Left kidney (tissue), 2 donors: ENCODE measurements around the gene ASAP2. TPM values are rescaled to one million over a fixed set of nuclear protein-coding genes. Genes with fewer than 3 reads are reported as not detected.

Experiments used
- DNase-seq: peaks from one replicate; pipeline ENCODE4 v3.0.0-alpha.2; 2013
- polyA plus RNA-seq: library from polyadenylated mRNA; unstranded; fragments of 120-200 nt; gene quantifications from one replicate; pipeline ENCODE4 v1.2.1, GENCODE V29; 2013; ENCODE audit not compliant: insufficient read length

Gene ASAP2
- polyA plus RNA-seq, 1 donor, result 66.1 TPM

DNA sequence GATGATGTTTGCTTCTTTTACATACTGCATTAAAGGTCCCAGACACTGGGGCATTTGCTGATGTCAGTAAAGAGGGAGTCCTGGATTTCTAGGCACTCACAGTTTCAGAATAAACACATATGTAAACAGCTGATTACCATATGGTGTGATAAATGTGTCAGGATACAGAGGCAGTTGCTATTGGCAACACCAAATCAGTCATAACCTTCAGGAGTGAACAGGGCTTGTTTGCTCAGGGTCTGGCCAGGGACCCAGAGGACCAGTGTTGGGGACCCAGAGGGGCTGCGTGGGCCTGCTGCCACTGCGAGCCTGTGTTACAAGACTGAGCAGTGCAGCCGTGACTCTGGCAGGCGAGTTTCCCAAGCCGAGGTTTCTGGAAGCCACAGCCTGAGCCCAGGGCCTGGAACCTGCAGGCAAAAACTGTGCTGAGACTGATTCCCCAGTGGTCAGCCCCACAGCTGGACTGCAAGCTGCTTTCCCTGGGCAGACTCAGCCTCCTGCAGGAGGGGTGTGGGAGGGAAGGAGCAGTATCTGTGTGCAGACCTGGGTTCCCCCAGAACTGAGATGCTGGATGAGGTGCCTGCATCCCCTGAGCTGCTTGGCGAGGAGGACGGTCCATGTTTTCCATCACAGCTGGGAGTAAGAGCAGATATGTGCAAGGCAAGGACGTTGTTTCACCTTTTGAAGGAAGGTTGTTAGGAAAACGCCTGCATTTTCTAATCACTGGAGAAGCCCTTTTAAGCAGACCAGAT, 23.6 kb downstream of the ASAP2 start:
- DNase-seq, result no peak

DNA sequence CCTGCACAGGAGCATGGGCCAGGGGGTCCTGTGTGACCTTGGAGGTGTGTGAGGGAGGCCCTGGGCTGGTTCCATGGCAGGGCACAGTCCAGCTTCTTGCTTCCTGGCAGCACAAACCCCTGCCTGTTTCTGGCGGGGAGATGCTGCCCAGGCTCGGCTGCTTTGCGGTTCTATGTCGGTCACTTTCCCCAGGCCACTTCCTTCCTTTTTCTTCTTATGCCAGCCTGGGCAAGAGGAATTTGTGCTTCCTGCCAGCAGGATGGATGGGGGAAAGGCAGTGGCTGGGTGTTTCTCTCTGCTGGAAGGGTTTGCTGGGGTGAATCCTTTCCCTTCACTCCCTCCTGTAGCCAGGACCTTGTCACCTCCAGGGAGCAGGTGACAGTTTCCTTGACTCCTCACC, 24.3 kb downstream of the ASAP2 start:
- DNase-seq, result no peak

DNA sequence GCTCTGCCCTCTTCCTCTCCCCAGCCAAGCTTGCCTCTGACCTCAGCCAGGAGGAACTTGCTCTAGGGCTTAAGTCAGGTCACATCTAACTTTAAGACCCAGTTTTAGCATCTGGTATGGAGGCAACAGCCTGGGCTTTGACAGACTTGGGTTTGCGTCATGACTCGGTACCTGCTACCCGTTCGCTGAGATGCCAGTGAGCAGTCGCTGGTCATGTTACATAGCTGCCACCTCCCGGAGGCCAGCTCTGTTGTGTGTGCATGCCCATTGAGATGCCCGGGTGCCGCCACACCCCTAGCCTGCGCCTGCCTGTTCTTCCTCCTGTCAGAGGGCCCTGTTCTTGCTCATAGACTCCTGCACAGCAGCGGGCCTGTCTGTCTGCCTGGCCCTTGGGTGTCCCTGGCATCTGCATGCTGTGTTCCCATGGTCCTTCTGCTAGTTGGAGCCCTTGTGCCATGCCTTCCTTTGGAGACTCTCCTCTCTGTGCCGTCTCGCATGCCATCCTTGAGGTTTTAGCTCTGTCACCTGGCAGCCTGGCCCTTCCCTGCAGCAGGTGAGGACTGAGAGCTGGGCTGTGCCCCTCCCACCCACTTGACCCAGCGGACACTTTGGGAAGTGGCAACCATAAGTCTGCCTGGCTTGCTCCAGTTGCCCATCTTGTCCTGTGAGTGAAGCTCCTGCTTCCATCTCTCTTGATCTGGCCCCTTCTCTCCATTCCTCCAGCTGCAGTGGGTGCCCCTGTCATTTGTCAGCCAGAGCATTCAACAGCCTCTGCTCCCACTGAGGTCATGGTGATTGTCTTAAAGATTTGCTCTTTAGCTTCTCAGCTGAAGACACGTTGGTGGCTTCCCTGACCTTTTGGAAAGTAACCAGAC, 24.9 kb downstream of the ASAP2 start:
- DNase-seq, result no peak

DNA sequence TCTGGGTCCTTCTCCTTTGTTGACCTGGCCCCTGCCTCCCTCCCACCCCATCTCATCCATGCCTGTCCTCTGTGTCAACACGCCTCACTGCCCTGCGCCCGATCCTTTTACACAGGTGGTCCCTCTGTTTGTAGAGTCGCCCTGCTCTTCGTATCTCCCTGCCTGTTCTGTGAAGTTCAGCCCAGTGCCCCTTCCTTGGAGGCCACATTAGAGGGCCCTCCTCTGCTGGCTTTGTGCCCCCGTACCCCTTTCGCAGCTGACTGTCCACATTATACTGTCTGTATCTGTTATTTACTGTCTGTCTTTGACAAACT, 25.5 kb downstream of the ASAP2 start:
- no peak for DNase-seq

DNA sequence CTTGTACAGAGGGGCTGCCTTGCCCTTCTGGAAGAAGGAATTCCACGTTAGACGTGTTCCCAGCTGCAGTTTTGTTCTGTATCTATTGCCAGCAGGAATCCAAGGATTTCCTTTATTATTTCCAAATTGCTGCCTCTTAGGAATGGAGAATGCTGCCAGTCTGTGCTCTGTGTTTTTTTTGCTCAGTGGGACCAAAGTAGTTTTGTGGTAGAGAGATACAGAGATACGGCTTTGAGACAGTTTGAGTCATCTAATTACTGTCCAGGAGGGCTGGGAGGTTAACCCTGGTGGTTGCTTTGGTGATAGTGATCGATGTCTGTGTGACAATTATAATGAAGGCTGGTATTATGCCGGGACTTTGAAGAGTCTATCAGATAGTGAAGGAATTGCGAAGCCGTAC, 26.3 kb downstream of the ASAP2 start:
- DNase-seq, result no peak

DNA sequence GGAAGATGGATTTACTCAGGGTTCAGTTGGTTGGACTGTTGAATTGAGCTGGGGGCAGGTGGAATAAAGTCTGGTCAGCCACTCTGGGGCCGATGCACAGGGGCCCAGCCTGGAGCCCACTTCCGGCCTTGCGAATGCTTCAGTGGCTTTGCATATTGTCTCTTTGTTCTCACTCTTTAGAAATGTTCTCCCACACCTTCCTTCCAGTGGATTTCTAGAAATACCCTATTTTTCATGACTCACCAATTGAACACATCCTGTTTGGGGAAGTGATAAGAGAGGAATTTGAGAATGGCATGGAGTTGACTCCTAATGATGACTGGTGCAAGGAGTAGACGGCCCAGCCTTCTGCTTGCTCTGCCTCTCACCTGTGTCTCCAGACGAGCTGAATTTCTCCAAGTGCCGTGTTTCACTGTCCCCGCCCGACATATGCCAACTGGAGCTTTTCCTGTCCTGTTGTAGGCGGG, 28.1 kb downstream of the ASAP2 start:
- DNase-seq, result no peak

DNA sequence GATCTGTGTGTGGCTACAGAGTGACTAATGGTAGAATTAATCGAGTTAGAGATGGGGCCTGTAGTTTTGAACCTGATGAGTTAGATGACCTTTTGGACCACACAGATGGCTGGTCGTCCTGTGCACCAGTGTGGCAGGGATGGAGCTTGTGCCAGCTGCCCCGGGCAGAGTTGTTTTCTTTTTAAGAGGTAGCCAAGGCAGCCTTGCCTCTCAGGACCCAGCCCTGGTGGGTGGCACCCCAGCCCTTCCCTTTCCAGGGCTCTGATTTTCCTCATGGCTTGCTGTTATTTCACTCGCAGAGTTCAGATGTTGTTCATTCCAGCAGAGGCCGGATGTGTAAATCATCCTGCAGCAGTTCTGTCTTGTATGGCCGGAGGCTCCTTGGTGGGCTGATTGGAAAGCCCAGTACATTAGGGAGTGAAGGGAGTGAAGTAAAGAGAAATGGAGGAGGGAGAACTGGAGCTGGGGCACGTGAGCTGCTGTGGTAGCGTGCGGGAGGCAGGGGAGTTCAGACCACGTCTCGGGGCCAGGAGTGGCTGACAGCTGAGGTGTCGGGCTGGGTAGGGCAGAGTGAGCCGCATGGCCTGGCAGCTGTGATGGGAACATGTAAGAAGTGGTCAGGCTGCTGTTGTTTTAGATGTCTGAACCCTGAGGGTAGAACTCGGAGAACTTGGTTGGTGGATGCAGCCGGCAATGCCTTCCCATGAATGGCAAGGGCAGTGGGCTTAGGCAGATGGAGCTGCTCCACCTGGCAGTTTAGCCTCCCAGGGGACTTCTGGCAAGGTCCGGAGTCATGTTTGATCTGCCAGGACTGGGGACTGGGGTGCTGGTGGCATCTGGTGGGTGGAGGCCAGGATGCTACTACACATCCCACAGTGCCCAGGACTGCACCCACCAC, 28.8 kb downstream of the ASAP2 start:
- peak; percentile 86 for DNase-seq

DNA sequence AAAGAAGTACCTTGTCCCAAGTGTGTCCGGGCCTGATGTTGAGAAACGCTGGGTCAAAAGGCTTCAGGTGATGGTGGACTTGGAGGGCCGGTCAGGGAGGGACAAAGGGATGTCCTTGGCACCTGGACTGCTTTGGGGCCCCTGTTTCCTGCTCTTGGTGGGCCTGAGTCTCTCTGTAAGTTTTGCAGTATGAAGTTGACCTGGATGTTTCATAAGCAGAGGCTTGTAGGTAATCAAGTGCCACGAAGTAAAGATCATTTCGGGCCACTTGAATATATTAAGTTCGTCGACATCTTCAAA, 29.4 kb downstream of the ASAP2 start:
- DNase-seq, result no peak

DNA sequence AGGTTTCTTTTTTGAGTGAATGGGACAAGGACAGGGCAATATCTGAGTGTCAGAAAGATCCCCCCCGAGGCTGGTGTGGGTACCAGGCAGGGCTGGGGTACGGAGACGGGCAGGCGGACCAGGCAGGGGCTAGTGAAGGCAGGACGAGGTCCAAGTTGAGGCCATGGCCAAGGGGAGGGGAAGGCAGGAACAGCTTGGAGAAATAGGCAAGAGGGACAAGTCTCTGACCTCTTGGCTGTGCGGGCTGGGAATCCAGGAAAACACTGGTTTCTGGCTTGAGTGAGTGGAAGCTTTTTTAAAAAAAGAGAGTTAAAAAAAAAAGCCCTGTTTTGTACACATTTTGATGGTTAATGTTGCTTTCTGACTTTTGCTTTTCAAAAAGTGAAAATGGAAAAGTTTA, 30.3 kb downstream of the ASAP2 start:
- DNase-seq, result no peak

DNA sequence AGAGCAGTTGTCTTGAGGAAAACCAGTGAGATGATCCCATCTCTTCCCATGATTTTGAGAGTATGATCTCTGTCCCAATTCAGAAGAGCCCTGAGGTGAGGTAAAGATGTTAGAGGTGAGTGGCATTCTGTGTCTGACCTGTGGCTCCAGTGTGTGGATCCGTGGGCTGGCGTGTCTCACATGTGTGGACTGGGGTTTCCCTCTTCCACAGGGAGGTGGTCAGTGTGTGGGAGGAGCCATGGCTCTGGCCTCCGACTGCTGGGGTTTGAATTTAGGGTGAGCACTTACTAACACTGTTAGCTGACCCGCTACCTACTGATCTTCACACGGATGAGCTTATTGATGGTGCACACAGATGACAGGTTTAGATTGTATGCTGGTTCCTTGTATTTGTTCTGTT, 31.2 kb downstream of the ASAP2 start:
- DNase-seq, result no peak

DNA sequence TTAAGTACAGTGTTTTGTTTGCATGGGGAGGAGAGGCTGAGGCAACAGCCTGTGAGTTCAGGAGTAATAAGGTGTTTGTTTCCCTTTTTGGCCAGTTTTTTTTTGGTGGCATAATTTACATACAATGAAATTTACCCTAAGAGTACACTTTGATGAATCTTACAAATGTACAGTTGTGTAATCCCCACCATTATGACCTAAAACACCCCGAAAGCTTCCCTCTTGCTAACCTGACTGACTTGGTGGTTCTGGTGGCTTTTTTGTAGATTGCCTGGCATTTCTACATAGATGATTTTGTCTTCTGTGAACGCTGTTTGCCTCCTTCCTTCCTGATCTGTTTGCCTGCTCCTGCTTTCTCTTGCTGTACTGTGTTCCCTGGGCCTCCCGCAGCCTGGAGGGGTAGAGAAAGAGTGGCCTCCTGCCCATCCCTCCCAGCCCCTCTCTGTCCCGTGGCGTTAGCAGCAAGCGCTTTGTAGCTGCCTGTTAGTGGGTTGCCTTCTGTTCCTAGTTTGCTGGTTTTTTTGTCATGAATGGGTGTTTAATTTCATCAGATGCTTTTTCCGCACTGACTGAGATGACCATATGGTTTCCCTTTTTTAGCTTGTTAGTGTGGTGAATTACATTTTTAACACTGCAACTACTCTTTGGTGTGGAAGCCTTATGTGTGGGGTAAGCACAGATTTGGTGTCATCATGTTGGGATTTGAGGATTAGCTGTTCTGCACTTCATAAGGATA, 32.1 kb downstream of the ASAP2 start:
- no peak for DNase-seq

DNA sequence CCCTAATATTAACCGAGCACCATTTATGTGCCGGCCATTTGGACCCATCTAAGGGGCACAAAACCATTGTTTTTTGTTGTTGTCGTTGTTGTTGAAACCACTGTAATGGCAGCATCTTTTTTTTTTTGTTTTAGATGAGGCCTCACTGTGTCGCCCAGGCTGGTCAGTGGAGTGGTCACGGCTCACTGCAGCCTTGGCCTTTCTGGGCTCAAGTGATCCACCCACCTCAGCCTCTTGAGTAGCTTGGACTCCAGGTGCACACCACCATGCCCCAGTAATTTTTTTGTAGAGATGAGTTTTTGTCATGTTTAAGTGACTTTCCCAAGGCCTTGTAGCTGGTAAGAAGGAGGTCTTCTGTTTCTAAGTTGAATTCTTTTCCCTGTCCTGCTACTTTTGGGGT, 33.0 kb downstream of the ASAP2 start:
- DNase-seq, result no peak

DNA sequence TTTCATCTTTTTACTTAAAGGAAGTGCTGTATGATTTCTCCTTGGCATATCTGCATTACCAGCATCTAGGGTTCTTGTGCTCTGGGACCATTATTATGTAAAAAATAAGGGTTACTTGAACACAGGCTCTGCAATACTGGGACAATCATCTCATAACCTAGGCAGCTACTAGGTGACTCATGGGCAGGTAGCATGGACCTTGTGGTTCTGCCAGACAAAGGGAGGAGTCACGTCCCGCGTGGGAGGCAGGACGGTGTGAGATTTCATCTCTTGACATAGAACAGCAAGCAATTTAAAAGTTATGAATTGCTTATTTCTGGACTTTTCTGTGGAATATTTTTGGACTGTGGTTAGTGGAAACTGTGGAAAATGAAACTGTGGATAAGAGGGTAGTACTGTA, 34.1 kb downstream of the ASAP2 start:
- DNase-seq, result no peak

DNA sequence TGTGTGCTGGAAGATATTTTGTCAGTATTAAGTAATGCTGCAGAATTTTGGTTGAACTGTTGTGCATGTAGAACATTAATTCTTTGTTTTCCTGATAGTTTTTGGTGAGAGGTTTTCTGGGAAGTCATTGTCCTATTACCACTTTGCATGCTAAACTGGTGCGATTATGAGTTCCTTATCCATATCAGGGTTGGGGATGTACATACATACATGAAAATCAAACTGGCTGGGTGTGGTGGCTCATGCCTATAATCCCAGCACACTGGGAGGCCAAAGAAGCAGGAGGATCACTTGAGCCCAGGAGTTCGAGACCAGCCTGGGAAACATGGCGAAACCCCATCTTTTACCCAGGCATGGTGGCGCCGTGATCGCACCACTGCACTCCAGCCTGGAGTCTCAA, 34.6 kb downstream of the ASAP2 start:
- no peak for DNase-seq

DNA sequence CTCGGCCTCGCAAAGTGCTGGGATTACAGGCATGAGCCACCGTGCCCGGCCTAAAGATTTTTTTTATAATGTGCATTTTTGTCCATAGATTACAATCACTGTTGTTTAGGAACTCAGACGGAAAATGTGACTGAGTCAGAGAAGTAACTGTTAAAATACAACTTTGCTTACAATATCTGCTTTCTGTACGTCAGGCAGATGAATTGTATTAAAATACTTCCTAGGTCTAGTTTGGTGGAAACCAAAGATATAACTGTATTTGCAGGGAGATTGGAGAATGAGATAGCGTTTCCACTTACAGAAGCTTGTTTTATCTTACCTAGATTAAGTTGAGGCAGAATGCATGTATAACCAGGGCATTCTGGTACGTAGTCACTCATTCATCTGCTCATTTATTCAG, 36.7 kb downstream of the ASAP2 start:
- DNase-seq, result no peak

DNA sequence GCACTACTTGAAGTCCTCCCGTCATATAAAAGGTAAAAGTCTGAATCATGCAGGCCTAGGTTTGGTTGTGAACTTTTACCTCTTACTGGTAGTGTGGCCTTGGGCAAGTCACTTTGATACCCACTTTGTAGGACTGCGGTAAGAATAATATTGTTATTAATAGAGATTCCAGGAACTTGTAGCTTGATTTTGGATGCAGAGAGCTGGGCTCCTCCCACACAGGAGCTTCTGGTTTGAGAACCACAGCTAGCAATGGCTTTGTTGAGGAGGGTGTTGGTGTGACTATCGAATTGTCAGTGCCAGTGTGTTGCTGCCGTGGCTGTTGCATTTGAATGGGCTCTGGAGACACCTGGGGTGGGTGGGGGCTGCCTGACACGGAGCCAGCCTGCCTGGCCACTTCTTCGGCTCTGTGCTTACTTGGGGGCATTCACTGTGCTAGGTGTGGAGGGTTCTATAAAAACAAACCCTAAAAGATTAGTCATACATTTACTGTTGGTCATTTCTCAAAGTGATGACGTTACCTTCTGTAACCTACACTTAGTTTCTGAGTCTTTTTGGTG, 38.5 kb downstream of the ASAP2 start:
- no peak for DNase-seq

DNA sequence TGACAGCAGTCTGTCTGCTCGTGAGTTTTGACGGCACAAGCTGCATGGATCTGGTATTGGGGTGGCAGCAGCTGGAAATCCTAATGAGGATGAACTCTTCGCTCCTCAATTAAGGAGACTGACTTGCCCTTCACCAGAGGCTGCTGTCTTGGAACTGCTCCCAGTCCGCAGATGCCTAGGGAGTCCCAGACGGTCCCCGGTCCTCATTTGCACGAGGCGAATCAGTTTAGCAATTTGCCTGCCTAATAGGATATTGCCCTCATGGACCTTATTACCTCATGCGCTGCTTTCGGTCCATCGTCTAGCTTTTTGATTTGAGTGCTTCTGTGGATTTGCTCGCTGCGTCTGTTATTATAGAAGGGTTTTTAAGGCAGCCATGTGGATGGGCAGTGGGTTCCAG, 40.6 kb downstream of the ASAP2 start:
- DNase-seq, result no peak

DNA sequence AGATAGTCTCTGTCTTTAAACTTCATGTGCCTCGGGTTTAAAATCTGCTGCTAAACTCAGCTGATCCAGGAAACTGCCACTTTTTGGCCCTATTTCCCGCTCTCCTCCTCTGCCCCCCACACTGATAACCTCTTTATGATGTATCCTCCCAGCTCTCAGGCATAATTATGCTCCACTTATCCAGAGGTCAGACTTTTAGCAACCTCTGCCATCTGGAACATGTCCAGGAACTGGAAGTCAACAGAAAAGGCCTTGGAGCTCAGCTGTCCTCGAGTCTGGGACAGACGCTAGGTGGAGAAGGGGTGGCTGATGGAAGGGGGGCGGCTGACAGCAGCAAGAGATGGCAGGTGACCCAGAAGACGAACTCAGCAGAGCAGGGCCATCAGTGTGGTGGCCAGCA, 41.2 kb downstream of the ASAP2 start:
- DNase-seq, result no peak

DNA sequence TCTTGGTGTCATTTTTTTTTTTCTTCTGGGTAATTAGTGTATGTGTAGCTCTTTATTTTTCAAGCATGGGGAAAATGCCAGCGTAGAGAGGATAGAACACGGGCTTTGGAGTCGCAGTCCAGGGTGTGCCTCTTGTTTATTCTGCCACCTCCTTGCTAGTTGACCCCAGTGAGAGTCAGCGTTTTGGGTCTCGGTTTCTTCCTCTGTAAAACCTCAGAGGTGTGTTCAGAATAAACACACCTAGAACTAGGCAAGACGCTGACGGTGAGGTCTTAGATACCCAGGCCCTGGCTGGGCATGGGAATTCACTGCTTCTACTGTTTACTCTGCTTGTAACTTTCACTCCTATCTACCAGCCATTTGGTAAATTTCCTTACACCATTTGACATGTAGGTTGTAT, 41.8 kb downstream of the ASAP2 start:
- no peak for DNase-seq

DNA sequence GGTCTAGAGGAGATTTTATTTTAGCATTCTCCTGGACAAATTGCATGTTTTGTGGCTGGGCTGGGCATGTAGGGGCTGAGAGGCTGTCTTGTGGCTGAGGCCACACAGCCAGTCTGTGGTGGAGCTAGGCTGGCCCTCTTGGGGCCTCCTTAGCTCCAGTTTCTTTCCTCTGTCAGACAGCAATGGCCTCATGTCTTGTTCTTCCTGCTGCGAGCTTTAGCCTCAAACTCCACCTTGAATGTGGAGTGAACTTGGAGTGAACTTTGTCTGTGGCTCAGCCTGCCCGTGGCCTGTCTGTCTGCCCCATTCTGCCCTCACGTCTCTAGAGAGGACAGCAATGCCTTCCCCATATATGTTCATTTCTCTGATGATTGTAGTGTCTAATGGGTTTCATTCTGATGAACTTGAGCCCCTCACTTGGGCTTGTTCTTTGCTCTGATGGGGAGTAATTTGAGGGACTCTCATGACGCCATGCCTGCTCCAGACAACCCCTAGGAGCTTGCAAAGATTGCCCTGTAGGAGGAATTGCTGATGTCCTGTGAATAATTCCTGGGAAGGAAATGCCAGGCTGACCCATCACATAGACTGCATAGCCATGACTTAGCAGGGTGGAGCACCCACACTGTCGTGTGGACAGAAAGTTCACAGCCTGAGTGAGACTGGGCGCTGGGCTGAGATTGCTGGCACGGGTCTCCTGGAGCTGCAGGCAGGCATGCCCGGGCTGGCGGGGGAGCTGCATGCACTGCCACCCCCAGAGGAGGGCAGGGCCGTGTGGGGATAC, 42.6 kb downstream of the ASAP2 start:
- DNase-seq, result no peak

DNA sequence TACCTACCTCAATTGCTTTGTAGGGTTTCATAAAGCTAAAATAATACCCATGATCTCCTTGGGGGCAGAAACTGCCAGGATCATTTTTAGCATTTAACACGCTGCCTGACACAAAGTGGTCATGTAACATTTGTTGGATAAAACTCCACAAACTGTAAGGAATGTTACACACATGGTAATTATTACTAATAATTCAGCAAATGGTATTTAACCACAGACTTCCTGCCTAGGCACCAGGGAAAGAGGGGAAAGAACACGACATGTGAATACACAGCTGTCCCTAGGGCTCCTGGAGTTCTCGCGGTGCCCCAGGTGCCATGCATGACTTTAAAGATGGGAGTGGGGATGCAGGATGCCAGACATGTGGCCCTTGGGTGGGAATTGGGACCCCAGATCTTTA, 43.5 kb downstream of the ASAP2 start:
- no peak for DNase-seq
